Raji (cell line): Measurements from ENCODE around the gene RPS6KB2.

Experiments used
- POLR2A ChIP-seq: IDR thresholded peaks from 2 replicates; pipeline ENCODE4 v1.6.1; 2011; ENCODE audit warnings: low read depth, low read length, control low read depth; ENCODE audit not compliant: insufficient read depth

Gene RPS6KB2

DNA sequence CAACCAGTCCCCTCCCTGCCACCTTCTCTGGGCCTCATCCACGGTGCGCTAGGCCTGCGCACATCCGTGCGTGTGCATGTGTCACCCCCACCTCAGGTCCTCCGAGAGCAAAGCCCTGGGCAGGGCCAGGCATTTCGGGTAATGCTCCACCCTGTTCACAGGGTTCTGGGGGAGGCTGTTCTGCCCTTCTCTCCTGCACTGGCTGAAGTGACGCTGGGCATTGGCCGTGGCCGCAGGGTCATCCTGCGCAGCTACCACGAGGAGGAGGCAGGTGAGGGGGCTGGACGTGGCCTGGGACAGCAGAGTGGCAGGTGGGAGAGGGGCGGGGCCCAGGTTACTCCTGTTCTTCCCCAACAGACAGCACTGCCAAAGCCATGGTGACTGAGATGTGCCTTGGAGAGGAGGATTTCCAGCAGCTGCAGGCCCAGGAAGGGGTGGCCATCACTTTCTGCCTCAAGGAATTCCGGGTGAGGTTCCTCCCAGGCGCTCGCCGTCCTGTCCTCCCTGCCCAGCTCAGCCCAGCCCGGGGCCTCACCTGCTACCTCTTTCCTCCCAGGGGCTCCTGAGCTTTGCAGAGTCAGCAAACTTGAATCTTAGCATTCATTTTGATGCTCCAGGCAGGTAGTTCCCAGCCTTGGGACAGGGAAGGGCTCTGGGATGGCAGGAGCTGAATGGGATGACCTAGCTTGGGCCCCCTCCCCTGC is 32.6 kb upstream of the RPS6KB2 start:
- no peak for TF ChIP-seq POLR2A

DNA sequence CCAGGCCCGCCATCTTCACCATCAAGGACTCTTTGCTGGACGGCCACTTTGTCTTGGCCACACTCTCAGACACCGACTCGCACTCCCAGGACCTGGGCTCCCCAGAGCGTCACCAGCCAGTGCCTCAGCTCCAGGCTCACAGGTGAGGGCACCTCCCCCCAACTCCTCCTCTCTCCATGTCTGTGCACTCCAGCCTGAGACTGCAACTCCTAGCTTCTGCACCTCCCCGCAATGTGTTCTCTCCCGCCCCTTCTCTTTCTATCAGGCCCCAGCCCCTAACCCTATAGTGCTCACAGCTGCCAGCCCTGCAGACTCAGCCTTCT is 32.1 kb upstream of the RPS6KB2 start:
- no peak for TF ChIP-seq POLR2A

DNA sequence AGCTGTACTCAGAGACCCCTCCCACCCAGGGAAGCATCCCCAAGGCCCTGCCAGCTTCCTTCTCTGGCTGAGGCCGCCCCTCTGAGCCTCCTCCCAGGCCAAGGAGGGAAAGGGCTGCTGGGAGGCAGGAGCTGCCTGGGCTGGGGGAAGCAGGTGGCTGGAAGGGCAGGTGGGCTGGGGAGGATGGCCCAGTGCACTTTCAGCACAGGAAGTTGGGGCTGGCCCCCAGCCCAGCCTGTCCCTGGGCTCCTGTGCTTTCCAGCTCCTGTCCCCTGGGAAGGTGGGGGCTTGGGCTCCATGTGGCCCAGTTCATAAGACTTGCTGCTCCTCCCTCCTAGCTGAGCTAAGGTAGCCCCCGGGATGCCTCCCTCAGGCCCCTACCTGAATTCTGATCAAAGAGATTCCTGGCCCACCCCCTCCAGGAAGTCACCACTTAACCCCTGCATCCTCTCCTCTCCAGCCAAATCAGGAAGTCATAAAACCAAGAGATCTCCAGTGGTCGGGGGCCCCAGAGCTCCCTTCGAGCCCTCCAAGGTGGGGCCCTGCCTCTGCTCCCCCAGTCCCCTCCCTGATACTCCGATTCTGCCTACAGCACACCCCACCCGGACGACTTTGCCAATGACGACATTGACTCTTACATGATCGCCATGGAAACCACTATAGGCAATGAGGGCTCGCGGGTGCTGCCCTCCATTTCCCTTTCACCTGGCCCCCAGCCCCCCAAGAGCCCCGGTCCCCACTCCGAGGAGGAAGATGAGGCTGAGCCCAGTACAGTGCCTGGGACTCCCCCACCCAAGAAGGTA is 31.5 kb upstream of the RPS6KB2 start:
- 0 out of 2 replicates have a peak, but pooled peaks have one; percentile 14 for TF ChIP-seq POLR2A

DNA sequence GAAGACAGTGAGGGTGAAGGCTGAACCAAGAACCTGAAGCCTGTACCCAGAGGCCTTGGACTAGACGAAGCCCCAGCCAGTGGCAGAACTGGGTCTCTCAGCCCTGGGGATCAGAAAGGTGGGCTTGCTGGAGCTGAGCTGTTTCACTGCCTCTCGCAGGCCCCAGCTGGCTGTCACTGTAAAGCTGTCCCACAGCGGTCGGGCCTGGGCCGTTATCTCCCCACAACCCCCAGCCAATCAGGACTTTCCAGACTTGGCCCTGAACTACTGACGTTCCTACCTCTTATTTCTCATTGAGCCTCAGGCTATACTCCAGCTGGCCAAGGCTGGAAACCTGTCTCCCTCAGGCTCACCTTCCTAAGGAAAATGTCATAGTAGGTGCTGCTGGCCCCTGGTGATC is 30.8 kb upstream of the RPS6KB2 start:
- TF ChIP-seq POLR2A: no peak

DNA sequence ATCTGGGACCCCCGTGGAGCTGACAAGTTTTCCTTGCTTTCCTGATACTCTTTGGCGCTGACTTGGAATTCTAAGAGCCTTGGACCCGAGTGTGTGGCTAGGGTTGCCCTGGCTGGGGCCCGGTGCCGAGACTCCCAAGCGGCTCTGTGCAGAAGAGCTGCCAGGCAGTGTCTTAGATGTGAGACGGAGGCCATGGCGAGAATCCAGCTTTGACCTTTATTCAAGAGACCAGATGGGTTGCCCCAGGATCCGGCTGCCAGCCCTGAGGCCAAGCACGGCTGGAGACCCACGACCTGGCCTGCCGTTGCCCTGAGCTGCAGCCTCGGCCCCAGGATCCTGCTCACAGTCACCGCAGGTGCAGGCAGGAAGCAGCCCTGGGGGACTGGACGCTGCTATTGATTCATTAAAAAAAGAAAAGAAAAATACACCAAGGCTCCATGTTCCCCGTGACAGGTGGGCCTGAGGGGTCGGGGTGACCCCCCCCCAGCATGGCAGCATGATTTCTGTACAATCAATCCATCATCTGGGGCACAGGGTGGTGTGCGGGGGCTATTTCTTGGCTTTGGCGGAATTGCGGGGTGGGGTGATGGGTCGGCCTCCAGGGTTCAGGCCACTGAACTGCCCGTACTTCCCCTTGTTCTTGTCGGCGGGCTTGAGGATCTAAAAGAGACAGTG is 30.2 kb upstream of the RPS6KB2 start:
- TF ChIP-seq POLR2A: no peak

DNA sequence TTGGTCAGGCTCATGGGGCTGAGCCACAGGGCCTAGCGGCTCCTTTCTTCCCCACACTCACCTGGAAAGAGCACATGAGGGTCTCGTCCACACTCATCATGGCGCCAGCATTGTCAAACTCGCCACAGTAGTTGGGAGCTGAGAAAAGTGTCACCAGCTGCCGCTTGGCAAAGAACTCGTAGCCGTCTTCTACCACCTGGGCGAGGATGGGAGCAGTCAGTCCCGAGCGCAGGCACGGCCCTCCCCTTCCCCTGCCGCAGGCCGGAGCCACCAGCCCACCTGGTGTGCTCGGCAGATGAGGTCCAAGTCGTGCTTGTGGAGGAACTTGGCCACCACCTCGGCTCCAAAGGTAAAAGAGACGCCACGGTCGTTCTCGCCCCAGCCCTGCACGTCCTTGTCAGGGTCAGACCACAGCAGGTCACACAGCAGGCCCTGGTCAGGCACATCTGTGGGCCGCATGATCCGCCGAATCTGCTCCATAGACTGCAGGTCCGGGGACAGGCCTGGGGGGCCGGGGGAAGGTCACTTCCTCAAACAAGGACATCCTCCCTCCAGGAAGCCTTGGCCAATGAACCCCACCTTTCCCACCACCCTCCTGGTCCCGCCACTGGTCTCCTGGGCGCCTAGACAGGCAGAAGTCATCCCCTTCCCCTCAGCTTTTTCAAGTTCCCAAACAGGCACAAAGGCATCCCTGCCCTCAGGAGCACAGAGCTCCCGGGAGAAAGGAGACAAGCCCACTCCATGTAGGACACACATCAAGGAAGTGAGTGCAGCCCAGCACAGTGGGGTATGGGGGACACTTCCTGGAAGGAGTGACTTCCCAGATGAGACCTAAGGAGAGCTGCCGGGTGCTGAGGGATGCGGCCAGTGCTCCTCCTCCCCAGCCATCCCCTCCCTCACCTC is 29.4 kb upstream of the RPS6KB2 start:
- TF ChIP-seq POLR2A: 0 out of 2 replicates have a peak, but pooled peaks have one; percentile 14

DNA sequence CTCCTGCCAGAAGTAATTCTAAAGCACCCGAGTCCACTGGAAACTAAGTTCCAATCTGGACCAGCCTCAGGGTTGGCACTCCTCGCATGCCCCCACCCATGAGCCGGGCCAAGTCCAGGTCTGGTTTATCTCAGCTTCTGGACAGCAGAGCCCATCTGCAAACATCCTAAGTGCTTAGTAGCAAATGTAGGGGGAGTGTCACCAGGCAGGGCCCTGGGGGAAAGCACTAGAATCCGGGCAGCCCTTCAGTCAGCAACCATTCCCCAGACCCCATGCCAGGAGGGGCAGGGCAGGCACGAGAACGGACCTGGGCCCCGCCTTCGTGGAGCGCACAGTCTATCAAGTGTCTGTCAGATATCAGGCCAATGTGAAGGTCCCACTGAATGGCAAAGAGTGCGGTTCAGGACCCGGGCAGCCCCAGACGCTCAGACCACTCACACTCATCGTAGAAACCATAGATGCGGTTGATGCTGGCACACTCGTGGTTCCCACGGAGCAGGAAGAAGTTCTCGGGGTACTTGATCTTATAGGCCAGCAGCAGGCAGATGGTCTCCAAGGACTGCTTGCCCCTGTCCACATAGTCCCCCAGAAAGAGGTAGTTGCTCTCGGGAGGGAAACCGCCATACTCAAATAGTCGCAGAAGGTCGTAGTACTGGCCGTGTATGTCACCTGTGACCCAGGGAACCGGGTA is 27.9 kb upstream of the RPS6KB2 start:
- TF ChIP-seq POLR2A: no peak

DNA sequence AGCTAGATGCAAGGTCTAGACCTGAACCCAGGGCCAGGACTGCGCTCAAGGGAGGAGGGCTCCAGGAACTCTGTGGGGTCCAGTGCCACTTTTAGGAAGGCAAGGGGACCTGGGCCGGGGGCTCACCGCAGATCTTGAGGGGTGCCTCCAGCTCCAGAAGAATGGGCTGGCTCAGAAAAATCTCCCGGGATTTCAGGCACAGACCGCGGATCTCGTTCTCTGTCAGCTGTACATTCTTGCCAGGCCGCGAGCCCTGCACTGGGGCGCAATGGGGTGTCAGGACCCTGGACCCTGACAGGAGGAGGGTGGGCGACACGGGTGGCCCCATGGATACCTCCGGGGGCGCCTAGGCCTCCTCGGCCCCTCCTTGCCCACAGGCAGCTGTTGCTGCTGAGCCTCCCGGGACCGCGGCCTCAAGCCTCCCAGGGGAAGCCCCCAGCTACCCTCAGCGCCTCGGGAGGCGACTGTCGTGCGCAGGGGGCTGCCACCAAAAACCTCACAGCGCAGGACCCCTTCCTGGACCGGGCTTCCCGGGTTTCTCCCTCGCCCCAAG is 27.3 kb upstream of the RPS6KB2 start:
- TF ChIP-seq POLR2A: no peak

DNA sequence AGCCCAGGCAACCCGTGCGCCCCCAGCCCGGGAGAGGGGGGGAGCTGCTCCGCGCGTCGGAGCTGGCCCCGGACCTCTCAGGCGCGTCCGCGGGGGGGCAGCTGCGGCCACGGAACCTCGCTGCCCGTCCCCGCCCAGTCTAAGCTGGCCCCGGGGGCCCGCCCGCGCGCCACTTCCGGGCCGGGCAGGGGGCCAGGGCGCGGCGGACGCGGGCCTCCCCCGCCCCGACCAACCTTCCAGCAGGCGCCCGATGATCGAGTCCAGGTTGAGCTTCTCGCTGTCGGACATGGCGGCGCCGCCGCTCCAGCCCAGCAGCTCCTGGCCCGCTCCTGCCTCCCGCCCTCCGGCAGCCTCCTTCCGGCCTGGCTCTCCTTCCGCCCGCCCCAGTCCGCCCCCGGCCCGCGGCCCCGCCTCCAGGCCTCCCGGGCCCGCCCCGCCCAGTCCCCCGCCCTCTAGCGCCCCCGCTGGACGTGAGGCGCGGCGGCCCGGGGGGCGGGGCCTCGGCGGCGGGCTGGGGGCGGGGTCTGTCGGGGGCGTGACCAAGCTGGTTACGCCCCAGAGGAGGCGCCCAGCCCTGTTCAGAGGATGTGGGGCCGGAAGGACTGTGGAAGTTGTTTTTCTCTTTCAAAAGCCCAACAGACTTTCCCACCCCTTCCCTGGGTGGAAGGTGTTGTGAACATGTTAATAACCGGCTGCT is 26.7 kb upstream of the RPS6KB2 start, which contains the start of gene PPP1CA:
PPP1CA (minus strand) TSS at position 364 of the 697 bp plus-strand sequence; CDS start at position 288, 76 bp downstream.
- TF ChIP-seq POLR2A: peak; percentile 86

DNA sequence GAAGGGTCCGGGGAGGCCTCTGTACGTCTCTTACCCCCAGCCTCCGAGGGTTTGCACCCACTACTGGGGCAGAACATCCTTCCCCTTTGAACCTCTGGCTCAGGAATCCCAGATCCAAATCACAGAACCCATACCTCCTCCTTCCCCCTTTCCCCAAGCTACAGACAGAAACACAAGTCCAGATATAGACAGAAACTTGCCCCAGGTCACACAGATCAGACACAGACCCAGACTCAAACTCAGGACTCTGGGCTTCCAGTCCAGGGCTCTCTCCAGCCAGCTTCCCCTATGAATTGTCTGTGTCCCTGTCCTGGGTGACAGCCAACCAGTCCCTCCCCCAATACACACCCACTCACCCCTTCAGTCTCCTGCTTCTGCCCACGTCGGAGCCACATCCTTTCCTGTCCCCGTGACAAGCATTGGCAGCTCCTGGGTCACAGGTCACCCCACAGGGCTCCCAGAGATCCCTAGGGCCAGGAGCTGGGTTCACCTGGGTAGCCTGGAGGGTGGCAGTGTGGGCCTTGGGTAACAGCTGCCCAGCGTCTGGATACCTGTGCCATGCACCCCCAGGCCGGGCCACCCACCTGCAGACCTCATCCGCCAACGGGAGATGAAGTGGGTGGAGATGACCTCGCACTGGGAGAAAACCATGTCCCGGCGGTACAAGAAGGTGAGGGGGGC is 23.6 kb upstream of the RPS6KB2 start:
- no peak for TF ChIP-seq POLR2A

DNA sequence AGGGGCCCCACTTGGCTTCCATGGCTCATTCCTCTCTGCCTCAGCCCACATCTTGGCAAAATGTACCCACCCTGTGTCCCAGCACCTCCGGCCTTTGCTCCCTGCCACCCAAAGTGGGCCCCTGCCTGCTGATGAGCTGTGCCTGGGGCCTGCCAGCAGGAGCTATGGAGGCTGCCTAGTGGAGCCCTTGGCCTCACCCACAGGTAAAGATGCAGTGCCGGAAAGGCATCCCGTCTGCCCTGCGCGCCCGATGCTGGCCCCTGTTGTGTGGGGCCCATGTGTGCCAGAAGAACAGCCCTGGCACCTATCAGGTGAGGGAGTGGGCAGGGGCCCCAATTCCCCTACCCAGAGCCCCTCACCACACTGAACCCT is 23.1 kb upstream of the RPS6KB2 start:
- no peak for TF ChIP-seq POLR2A

DNA sequence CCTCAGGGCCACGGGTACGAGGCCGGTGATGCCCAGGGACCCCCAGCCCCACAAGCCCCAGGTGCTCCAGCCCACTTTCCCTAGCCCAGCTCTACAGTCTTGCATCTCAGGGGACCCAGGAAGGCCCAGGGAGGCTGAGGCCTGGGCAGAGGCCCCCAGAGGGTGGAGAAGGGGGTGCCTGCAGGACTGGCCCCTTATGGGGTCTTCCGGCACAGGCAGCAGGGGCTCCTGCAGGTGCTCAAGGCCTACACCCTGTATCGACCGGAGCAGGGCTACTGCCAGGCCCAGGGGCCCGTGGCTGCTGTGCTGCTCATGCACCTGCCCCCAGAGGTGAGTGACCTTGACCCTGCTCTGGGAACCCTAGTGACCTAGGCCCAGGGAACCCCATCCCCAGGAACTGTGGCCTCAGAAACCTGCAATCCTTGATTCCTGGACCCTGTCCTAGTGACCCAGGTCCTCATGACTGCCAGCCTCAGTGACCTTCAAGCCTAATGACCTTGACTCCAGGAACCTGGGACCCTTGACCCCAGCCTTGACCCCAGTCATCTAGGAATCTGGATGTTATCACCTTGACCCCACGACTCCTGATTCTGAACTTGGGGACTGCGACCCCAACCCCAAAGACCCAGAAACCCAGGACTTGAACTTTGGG is 22.5 kb upstream of the RPS6KB2 start:
- no peak for TF ChIP-seq POLR2A
